MM.1S (cell line): ENCODE data around the gene TMEM167B.

ENCODE experiments used
- EZH2 ChIP-seq: fragments of 300-600 bp; sonication (generic); optimal IDR thresholded peaks from 2 replicates; pipeline ENCODE3; 2017; ENCODE audit warnings: low read depth, mild to moderate bottlenecking, antibody characterized with exemption, low read length, mixed read lengths
- EZH2phosphoT487 ChIP-seq: fragments of 300-600 bp; sonication (generic); IDR thresholded peaks from 2 replicates; pipeline ENCODE4 v1.6.1; 2018; ENCODE audit warnings: antibody characterized with exemption, low read length
- TF ChIP-seq, protein P1 (sequence below): fragments of 300-600 bp; sonication (generic); IDR thresholded peaks from 2 replicates; pipeline ENCODE4 v1.5.1; 2016; ENCODE audit warnings: antibody characterized with exemption, low read length, mixed read lengths

DNA sequence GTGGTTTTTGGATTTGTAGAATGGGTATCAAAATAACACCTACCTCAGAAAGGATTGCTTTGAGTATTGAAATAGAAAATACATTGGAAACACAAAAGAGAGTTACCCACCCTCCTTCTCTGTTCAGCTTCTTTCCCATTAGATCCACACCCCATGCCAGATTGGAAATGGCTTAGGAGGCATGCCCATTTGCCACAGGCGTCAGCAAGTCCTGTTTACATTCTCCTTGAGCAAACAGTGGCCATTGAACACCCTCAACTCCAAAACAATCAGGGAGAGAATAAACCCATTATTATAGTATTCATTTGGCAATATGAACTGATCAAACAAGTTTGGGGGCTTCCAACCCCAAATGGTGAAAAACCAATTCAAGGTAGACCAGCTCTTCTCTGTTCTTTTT, 25.7 kb downstream of the TMEM167B start:
- TF ChIP-seq, protein P1, sequence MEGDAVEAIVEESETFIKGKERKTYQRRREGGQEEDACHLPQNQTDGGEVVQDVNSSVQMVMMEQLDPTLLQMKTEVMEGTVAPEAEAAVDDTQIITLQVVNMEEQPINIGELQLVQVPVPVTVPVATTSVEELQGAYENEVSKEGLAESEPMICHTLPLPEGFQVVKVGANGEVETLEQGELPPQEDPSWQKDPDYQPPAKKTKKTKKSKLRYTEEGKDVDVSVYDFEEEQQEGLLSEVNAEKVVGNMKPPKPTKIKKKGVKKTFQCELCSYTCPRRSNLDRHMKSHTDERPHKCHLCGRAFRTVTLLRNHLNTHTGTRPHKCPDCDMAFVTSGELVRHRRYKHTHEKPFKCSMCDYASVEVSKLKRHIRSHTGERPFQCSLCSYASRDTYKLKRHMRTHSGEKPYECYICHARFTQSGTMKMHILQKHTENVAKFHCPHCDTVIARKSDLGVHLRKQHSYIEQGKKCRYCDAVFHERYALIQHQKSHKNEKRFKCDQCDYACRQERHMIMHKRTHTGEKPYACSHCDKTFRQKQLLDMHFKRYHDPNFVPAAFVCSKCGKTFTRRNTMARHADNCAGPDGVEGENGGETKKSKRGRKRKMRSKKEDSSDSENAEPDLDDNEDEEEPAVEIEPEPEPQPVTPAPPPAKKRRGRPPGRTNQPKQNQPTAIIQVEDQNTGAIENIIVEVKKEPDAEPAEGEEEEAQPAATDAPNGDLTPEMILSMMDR: no peak
- no peak for TF ChIP-seq EZH2phosphoT487
- TF ChIP-seq EZH2: no peak
